Activated T-helper 2 cell treated with anti-CD3 and anti-CD28 coated beads, Interferon-gamma antibody, Interleukin-2, Interleukin-4, amounts not matched to agents 10 μg/mL and 5 μg/mL and 100 μg/mL, durations not matched to agents 14 hours and 24 hours and 36 hours (primary cell): ENCODE results near the gene TCEANC2. TPM values are rescaled to one million over a fixed set of nuclear protein-coding genes. Genes with fewer than 3 reads are reported as not detected.

ENCODE experiments used
- DNase-seq: peaks from one replicate; pipeline ENCODE4 v3.0.0; 2021; ENCODE audit warnings: low spot score
- H3K27ac Mint-ChIP-seq: one replicate; pipeline ENCODE4 v1.8.0; 2021; ENCODE audit warnings: mixed read lengths
- H3K27me3 Mint-ChIP-seq: one replicate; pipeline ENCODE4 v1.8.0; 2021; ENCODE audit warnings: low read depth, mixed read lengths
- H3K36me3 Mint-ChIP-seq: one replicate; pipeline ENCODE4 v1.8.0; 2021; ENCODE audit warnings: low read depth, mixed read lengths
- H3K4me1 Mint-ChIP-seq: one replicate; pipeline ENCODE4 v1.8.0; 2021; ENCODE audit warnings: low read depth, mixed read lengths
- H3K4me3 Mint-ChIP-seq: one replicate; pipeline ENCODE4 v1.8.0; 2021; ENCODE audit warnings: low read depth, mild to moderate bottlenecking, moderate library complexity, mixed read lengths
- H3K9me3 Mint-ChIP-seq: one replicate; pipeline ENCODE4 v1.8.0; 2021; ENCODE audit warnings: mixed read lengths
- intact Hi-C: fragments of 100-400 bp; cut with micrococcal nuclease; formaldehyde crosslinking; loops from one replicate; pipeline ENCODE4 v1.15.1; 2023
- total RNA-seq: library from RNA; stranded (reverse); gene quantifications from 2 replicates; pipeline ENCODE4 v1.2.3, GENCODE V29; 2022

Gene TCEANC2
- total RNA-seq, 1 donor from 2014 or later = 13.2 TPM

GRCh38 chr1:54126271-54126815 is 72.9 kb downstream of the TCEANC2 start:
- DNase-seq = no peak
- intact Hi-C loops = no loop called here
- Mint-ChIP-seq H3K36me3 (no peaks in the 10 kb centered on the region), H3K9me3 (no peaks in the 10 kb centered on the region), H3K4me1 (peaks cover 1% of the 10 kb centered on the region), H3K27me3 (peaks cover 6% of the 10 kb centered on the region), H3K27ac (no peak overlapping the region), H3K4me3 (no peak overlapping the region)

- intact Hi-C loops = no loop called here
- Mint-ChIP-seq H3K36me3 (no peaks in the 10 kb centered on the region), H3K27me3 (peaks cover 8% of the 10 kb centered on the region), H3K9me3 (no peaks in the 10 kb centered on the region), H3K4me1 (no peaks in the 10 kb centered on the region), H3K27ac (no peak overlapping the region), H3K4me3 (no peak overlapping the region)
- DNase-seq = no peak
These were observed 74.3 kb downstream of the TCEANC2 start for GRCh38 chr1:54127594-54128300.

- Mint-ChIP-seq H3K9me3 (no peaks in the 10 kb centered on the region), H3K4me1 (no peaks in the 10 kb centered on the region), H3K27ac (no peak overlapping the region), H3K4me3 (no peak overlapping the region), H3K27me3 (peaks cover 6% of the 10 kb centered on the region), H3K36me3 (no peaks in the 10 kb centered on the region)
- intact Hi-C loops = no loop called here
- DNase-seq = no peak
These were observed 76.5 kb downstream of the TCEANC2 start for GRCh38 chr1:54129858-54130257.

GRCh38 chr1:54131419-54131818 is 78.0 kb downstream of the TCEANC2 start:
- no peak for DNase-seq
- Mint-ChIP-seq H3K4me3 (no peak overlapping the region), H3K27ac (no peak overlapping the region), H3K36me3 (no peaks in the 10 kb centered on the region), H3K4me1 (no peaks in the 10 kb centered on the region), H3K27me3 (peaks cover 6% of the 10 kb centered on the region), H3K9me3 (no peaks in the 10 kb centered on the region)
- intact Hi-C loops = no loop called here

GRCh38 chr1:54132495-54132894 is 79.1 kb downstream of the TCEANC2 start:
- H3K4me1 Mint-ChIP-seq = no peaks in the 10 kb centered on the region
- no peak overlapping the region for H3K4me3 Mint-ChIP-seq
- intact Hi-C loops = no loop called here
- no peaks in the 10 kb centered on the region for H3K36me3 Mint-ChIP-seq
- no peak for DNase-seq
- peaks cover 6% of the 10 kb centered on the region for H3K27me3 Mint-ChIP-seq
- no peaks in the 10 kb centered on the region for H3K9me3 Mint-ChIP-seq
- H3K27ac Mint-ChIP-seq = no peak overlapping the region

GRCh38 chr1:54134295-54134694 is 80.9 kb downstream of the TCEANC2 start:
- intact Hi-C loops = no loop called here
- no peak overlapping the region for H3K27ac Mint-ChIP-seq

GRCh38 chr1:54135436-54136120 is 82.2 kb downstream of the TCEANC2 start:
- H3K4me3 Mint-ChIP-seq = no peak overlapping the region
- DNase-seq = no peak
- intact Hi-C loops = no loop called here
- no peaks in the 10 kb centered on the region for H3K9me3 Mint-ChIP-seq
- H3K36me3 Mint-ChIP-seq = no peaks in the 10 kb centered on the region
- no peaks in the 10 kb centered on the region for H3K4me1 Mint-ChIP-seq
- no peak overlapping the region for H3K27ac Mint-ChIP-seq
- peaks cover 5% of the 10 kb centered on the region for H3K27me3 Mint-ChIP-seq

More at GRCh38 chr1:54134295-54134694, 80.9 kb downstream of the TCEANC2 start:
- no peaks in the 10 kb centered on the region for H3K4me1 Mint-ChIP-seq
- no peaks in the 10 kb centered on the region for H3K9me3 Mint-ChIP-seq
- no peaks in the 10 kb centered on the region for H3K36me3 Mint-ChIP-seq
- H3K4me3 Mint-ChIP-seq = no peak overlapping the region
- H3K27me3 Mint-ChIP-seq = peaks cover 5% of the 10 kb centered on the region
- no peak for DNase-seq

- no peak overlapping the region for H3K27ac Mint-ChIP-seq
- no peaks in the 10 kb centered on the region for H3K9me3 Mint-ChIP-seq
- no peaks in the 10 kb centered on the region for H3K36me3 Mint-ChIP-seq
- no peak for DNase-seq
- H3K27me3 Mint-ChIP-seq = peaks cover 2% of the 10 kb centered on the region
- intact Hi-C loops = no loop called here
- H3K4me3 Mint-ChIP-seq = no peak overlapping the region
- no peaks in the 10 kb centered on the region for H3K4me1 Mint-ChIP-seq
These were observed 83.0 kb downstream of the TCEANC2 start for GRCh38 chr1:54136269-54136896.

GRCh38 chr1:54136963-54137533 is 83.6 kb downstream of the TCEANC2 start:
- Mint-ChIP-seq H3K27ac (no peak overlapping the region), H3K4me1 (no peaks in the 10 kb centered on the region), H3K4me3 (no peak overlapping the region), H3K9me3 (no peaks in the 10 kb centered on the region), H3K36me3 (no peaks in the 10 kb centered on the region), H3K27me3 (no peaks in the 10 kb centered on the region)
- DNase-seq = no peak
- intact Hi-C loops = no loop called here

- intact Hi-C loops = no loop called here
- H3K4me1 Mint-ChIP-seq = no peaks in the 10 kb centered on the region
- DNase-seq = no peak
- H3K36me3 Mint-ChIP-seq = no peaks in the 10 kb centered on the region
- no peak overlapping the region for H3K4me3 Mint-ChIP-seq
- no peaks in the 10 kb centered on the region for H3K27me3 Mint-ChIP-seq
- H3K27ac Mint-ChIP-seq = no peak overlapping the region
- H3K9me3 Mint-ChIP-seq = no peaks in the 10 kb centered on the region
These were observed 84.2 kb downstream of the TCEANC2 start for GRCh38 chr1:54137534-54138061.

- DNase-seq = no peak
- intact Hi-C loops = no loop called here
- Mint-ChIP-seq H3K4me1 (no peaks in the 10 kb centered on the region), H3K4me3 (no peak overlapping the region), H3K27me3 (no peaks in the 10 kb centered on the region), H3K27ac (no peak overlapping the region), H3K9me3 (no peaks in the 10 kb centered on the region), H3K36me3 (no peaks in the 10 kb centered on the region)
These were observed 85.6 kb downstream of the TCEANC2 start for GRCh38 chr1:54138994-54139393.

- H3K9me3 Mint-ChIP-seq = no peaks in the 10 kb centered on the region
- H3K36me3 Mint-ChIP-seq = no peaks in the 10 kb centered on the region
- no peaks in the 10 kb centered on the region for H3K4me1 Mint-ChIP-seq
- no peak overlapping the region for H3K4me3 Mint-ChIP-seq
- no peak overlapping the region for H3K27ac Mint-ChIP-seq
- no peaks in the 10 kb centered on the region for H3K27me3 Mint-ChIP-seq
- intact Hi-C loops = no loop called here
- no peak for DNase-seq
These were observed 86.3 kb downstream of the TCEANC2 start for GRCh38 chr1:54139711-54140110.
